HG03159 (cell line): ENCODE measurements around the gene PTK7.

Experiments used
- ATAC-seq: cut with Tn5 transposase; IDR thresholded peaks from one replicate; pipeline ENCODE4 v1.9.1; 2021; ENCODE audit warnings: mild to moderate bottlenecking, moderate library complexity; ENCODE audit not compliant: unreplicated experiment

The PTK7 gene

DNA sequence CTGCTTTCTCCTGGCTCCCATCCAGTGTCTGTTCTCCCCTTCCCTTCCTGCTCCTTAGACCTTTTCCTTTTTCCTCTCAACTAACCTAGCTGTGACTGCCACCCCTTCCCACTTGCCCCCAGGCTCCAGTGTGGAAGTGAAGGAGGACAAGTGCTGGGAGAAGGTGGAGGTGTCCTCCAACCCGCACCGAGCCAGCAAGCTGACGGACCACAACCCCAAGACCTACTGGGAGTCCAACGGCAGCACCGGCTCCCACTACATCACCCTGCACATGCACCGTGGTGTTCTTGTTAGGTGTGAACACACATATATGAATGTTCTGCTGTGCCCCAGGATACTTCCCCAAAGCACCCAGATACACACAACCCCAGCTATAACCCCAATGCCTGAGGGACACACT is 124.4 kb downstream of the PTK7 start:
- ATAC-seq, result no peak

GRCh38 chr6:43202451-43202850 is 126.3 kb downstream of the PTK7 start:
- no peak for ATAC-seq

DNA sequence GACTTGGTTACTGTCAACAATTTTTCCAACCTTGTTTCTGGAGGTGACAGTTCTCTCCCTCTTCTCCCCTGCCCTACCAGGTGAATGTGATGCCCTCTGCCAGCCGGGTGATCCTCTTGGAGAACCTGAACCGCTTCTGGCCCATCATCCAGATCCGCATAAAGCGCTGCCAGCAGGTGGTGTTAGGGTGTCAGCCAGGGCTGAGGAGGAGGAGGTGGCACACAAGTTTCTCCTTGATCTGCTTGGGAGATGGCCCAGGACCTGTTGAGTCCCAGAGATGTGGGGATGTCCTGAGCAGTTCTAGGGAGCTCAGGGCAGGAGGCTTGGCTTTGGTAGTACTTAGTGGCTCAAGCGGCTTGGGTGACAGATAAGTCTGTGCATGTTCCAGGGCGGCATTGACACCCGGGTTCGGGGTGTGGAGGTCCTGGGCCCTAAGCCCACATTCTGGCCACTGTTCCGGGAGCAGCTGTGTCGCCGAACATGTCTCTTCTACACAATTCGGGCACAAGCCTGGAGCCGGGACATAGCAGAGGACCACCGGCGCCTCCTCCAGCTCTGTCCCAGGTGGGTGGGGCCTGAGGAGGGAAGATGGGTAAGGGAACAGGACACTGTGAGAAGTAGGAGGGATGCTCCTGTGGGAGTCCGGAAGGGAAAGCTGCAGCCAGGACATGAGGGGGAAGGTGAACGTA is 127.1 kb downstream of the PTK7 start:
- no peak for ATAC-seq

- ATAC-seq, result no peak
These were observed 127.6 kb downstream of the PTK7 start for GRCh38 chr6:43203718-43204095.

- no peak for ATAC-seq
These were observed 128.4 kb downstream of the PTK7 start for GRCh38 chr6:43204271-43205105.

DNA sequence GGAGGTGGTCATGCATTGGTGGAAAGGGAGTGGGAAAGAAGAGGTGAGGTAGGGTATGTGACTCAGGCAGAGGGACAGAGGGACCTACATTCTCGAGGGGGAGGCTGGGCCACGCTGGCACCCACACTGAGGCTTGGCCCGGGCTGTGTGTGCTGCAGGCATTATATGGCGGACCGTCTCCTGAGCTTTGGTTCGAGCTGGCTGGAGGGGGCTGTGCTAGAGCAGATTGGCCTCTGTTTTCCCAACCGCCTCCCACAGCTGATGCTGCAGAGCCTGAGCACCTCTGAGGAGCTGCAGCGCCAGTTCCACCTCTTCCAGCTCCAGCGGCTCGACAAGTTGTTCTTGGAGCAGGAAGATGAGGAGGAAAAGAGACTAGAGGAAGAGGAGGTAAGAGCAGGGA is 129.7 kb downstream of the PTK7 start:
- no peak for ATAC-seq

- ATAC-seq, result no peak
These were observed 131.2 kb downstream of the PTK7 start for GRCh38 chr6:43207286-43207685.
